ENCODE results near the gene CHST13. TPM values are rescaled to one million over a fixed set of nuclear protein-coding genes. Genes with fewer than 3 reads are reported as not detected.

The CHST13 gene
- total RNA-seq, 1 experiment from 2014 or later: 0.91 TPM

DNA sequence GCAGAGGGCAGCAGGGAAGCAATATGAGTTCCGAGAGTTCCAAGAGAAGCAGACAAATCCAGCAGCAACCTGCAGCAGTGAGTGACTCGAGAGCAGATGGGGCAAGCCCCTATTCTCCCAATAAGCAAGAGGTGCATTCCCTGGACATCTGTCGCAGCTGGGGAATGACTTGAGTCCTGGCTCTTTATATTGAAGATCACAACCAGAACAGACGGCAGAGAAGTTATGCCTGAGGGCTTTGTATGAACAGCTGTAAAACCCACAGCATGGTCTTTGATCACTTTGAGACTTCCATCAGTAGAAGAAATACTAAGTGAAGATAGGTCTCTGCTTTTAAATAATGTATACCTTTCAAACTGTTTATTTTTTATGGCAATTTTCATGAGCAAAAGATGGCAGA lies 58.4 kb downstream of the CHST13 start:
- H3K4me1 ChIP-seq (ENCODE audit: control insufficient read depth in 1 of 2, insufficient read depth in 2 of 2, low read length in 2 of 2): no peaks in the 10 kb centered on the region
- H3K27ac ChIP-seq (ENCODE audit: low read depth, low read length): no peak overlapping the region
- H3K79me2 ChIP-seq (ENCODE audit: insufficient read depth, low read length): no peaks in the 10 kb centered on the region
- intact Hi-C loops (cut with micrococcal nuclease): no loop called here
- DNase-seq (ENCODE audit: low read depth, low spot score) (no peak), ATAC-seq (no peak)
- no peak overlapping the region for H2AFZ ChIP-seq (ENCODE audit: low read depth, low read length, poor library complexity, severe bottlenecking)
- no peaks in the 10 kb centered on the region for H4K20me1 ChIP-seq (ENCODE audit: insufficient read depth)
- no peaks in the 10 kb centered on the region for H3K27me3 ChIP-seq (ENCODE audit: insufficient read depth, low read length)
- no peak overlapping the region for H3K4me3 ChIP-seq (replicated peaks in 1 of 2; ENCODE audit: low read depth in 1 of 2, low read length in 2 of 2)
- no peaks in the 10 kb centered on the region for H3K36me3 ChIP-seq (ENCODE audit: control insufficient read depth in 1 of 2, insufficient read depth in 2 of 2, low read length in 2 of 2)
- BruUV-seq (replicated peaks): no TSS peak
- H3K9me2 ChIP-seq (ENCODE audit: insufficient read depth): no peaks in the 10 kb centered on the region
- ChIA-PET CTCF (no interaction called here), RAD21 (ENCODE audit: low non-redundant PET in 1 of 2, low total read pairs in 2 of 2, uncharacterized antibody in 2 of 2, unreplicated experiment in 2 of 2) (no interaction called here), POLR2A (no interaction called here)
- TF ChIP-seq SP1 (IDR thresholded peaks at IDR 0.05; ENCODE audit: low read depth): no peak
- no peak for TF ChIP-seq TCF7L2 (IDR thresholded peaks at IDR 0.05; ENCODE audit: borderline replicate concordance, extremely low read depth, insufficient read depth, insufficient read length)
- TF ChIP-seq, protein P1, sequence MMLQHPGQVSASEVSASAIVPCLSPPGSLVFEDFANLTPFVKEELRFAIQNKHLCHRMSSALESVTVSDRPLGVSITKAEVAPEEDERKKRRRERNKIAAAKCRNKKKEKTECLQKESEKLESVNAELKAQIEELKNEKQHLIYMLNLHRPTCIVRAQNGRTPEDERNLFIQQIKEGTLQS (IDR thresholded peaks at IDR 0.05): no peak
- no peak for TF ChIP-seq EGR1 (IDR thresholded peaks at IDR 0.05; ENCODE audit: low read depth)
- no peak for TF ChIP-seq ELF1 (IDR thresholded peaks at IDR 0.05; ENCODE audit: borderline replicate concordance, low read depth)
- no peak for TF ChIP-seq SRF (IDR thresholded peaks at IDR 0.05; ENCODE audit: low read depth)
- TF ChIP-seq, protein P2, sequence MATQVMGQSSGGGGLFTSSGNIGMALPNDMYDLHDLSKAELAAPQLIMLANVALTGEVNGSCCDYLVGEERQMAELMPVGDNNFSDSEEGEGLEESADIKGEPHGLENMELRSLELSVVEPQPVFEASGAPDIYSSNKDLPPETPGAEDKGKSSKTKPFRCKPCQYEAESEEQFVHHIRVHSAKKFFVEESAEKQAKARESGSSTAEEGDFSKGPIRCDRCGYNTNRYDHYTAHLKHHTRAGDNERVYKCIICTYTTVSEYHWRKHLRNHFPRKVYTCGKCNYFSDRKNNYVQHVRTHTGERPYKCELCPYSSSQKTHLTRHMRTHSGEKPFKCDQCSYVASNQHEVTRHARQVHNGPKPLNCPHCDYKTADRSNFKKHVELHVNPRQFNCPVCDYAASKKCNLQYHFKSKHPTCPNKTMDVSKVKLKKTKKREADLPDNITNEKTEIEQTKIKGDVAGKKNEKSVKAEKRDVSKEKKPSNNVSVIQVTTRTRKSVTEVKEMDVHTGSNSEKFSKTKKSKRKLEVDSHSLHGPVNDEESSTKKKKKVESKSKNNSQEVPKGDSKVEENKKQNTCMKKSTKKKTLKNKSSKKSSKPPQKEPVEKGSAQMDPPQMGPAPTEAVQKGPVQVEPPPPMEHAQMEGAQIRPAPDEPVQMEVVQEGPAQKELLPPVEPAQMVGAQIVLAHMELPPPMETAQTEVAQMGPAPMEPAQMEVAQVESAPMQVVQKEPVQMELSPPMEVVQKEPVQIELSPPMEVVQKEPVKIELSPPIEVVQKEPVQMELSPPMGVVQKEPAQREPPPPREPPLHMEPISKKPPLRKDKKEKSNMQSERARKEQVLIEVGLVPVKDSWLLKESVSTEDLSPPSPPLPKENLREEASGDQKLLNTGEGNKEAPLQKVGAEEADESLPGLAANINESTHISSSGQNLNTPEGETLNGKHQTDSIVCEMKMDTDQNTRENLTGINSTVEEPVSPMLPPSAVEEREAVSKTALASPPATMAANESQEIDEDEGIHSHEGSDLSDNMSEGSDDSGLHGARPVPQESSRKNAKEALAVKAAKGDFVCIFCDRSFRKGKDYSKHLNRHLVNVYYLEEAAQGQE (IDR thresholded peaks at IDR 0.05; ENCODE audit: low read depth): no peak
- TF ChIP-seq POLR2A (IDR thresholded peaks at IDR 0.05; ENCODE audit: borderline replicate concordance, extremely low read depth, insufficient read depth, insufficient read length): no peak
- no peak for TF ChIP-seq ZFX (IDR thresholded peaks at IDR 0.05)
- TF ChIP-seq, protein P3, sequence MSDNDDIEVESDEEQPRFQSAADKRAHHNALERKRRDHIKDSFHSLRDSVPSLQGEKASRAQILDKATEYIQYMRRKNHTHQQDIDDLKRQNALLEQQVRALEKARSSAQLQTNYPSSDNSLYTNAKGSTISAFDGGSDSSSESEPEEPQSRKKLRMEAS (IDR thresholded peaks at IDR 0.05): no peak
- TF ChIP-seq CEBPB (IDR thresholded peaks at IDR 0.05; ENCODE audit: low read depth): no peak
- no peak for TF ChIP-seq YY1 (IDR thresholded peaks at IDR 0.05; ENCODE audit: extremely low read depth, insufficient replicate concordance, low read depth, low read length)
- no peak for TF ChIP-seq FOSL1 (IDR thresholded peaks at IDR 0.05; ENCODE audit: low read depth)
- no peak for TF ChIP-seq POLR2AphosphoS5 (IDR thresholded peaks at IDR 0.05; ENCODE audit: low read depth, low read length)
- no peak for TF ChIP-seq EZH2 (IDR thresholded peaks at IDR 0.05)
- no peak for TF ChIP-seq SIN3A (IDR thresholded peaks at IDR 0.05; ENCODE audit: low read depth)
- TF ChIP-seq, protein P4, sequence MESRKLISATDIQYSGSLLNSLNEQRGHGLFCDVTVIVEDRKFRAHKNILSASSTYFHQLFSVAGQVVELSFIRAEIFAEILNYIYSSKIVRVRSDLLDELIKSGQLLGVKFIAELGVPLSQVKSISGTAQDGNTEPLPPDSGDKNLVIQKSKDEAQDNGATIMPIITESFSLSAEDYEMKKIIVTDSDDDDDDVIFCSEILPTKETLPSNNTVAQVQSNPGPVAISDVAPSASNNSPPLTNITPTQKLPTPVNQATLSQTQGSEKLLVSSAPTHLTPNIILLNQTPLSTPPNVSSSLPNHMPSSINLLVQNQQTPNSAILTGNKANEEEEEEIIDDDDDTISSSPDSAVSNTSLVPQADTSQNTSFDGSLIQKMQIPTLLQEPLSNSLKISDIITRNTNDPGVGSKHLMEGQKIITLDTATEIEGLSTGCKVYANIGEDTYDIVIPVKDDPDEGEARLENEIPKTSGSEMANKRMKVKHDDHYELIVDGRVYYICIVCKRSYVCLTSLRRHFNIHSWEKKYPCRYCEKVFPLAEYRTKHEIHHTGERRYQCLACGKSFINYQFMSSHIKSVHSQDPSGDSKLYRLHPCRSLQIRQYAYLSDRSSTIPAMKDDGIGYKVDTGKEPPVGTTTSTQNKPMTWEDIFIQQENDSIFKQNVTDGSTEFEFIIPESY (IDR thresholded peaks at IDR 0.05; ENCODE audit: extremely low read depth, insufficient replicate concordance, low read length): no peak
- no peak for TF ChIP-seq RAD21 (IDR thresholded peaks at IDR 0.05; ENCODE audit: low read depth)
- TF ChIP-seq CBX3 (IDR thresholded peaks at IDR 0.05; ENCODE audit: low read depth): no peak
- TF ChIP-seq, protein P5, sequence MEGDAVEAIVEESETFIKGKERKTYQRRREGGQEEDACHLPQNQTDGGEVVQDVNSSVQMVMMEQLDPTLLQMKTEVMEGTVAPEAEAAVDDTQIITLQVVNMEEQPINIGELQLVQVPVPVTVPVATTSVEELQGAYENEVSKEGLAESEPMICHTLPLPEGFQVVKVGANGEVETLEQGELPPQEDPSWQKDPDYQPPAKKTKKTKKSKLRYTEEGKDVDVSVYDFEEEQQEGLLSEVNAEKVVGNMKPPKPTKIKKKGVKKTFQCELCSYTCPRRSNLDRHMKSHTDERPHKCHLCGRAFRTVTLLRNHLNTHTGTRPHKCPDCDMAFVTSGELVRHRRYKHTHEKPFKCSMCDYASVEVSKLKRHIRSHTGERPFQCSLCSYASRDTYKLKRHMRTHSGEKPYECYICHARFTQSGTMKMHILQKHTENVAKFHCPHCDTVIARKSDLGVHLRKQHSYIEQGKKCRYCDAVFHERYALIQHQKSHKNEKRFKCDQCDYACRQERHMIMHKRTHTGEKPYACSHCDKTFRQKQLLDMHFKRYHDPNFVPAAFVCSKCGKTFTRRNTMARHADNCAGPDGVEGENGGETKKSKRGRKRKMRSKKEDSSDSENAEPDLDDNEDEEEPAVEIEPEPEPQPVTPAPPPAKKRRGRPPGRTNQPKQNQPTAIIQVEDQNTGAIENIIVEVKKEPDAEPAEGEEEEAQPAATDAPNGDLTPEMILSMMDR (IDR thresholded peaks at IDR 0.05 in 2 of 3, conservative IDR thresholded peaks at IDR 0.05 in 1 of 3; ENCODE audit: borderline replicate concordance in 1 of 3, insufficient read depth in 1 of 3, low read depth in 2 of 3, low read length in 2 of 3): no peak
- H3K9ac ChIP-seq (ENCODE audit: low read length): no peak overlapping the region
- H3K4me2 ChIP-seq (ENCODE audit: low read length): no peak overlapping the region
- H3K9me3 ChIP-seq (ENCODE audit: control insufficient read depth in 1 of 2, insufficient read depth in 1 of 2, low read depth in 1 of 2, low read length in 2 of 2): no peaks in the 10 kb centered on the region

Measured in HCT116 (cell line).